ENCODE measurements around the gene RBBP8NL.

Gene RBBP8NL

DNA sequence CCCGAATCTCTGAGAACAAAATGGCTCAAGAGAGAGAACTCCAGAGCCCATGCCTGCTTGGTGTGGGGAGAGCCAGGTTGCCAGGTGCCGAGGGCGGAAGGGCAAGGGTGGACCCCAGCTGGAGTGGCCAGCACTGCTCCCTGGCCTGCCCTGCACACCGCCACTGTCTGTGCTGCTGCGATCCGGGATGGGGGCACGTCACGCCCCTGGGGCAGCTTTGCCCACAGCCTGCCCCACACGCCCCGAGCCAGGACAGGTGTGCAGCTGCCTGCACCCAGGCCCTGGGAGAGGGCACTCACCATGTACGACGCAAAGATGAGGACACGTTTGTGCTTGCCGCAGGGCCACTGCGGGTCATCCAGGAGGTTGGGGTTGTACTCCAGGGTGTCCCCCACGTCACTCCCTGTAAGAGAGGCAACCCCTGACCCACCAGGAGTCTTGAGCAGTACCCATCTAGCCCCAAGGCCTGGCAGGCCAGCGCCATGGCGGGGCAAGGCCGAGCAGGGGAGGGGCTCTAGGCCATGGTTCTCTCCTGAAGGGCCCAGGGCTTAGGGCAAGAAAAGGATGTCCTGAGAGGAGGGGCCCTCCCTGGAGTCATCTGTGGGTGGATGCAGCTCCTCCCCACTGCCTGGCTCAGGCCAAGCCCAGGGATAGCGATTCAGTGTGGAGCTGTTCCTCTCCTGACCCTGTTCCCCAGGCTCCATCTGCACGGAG, 34.6 kb downstream of the RBBP8NL start:
- Histone ChIP-seq H3K36me3 (ENCODE audit: control insufficient read depth, insufficient read depth, low read length) (peaks cover 33% of the 10 kb centered on the region), H3K9me3 (ENCODE audit: control insufficient read depth, low read length) (no peaks in the 10 kb centered on the region), H3K27ac (ENCODE audit: insufficient read depth, low read length, poor library complexity, severe bottlenecking) (no peak overlapping the region), H3K4me3 (ENCODE audit: insufficient read depth, low read depth, low read length, poor library complexity, severe bottlenecking) (no peak overlapping the region), H3K4me1 (ENCODE audit: control insufficient read depth, insufficient read depth, low read length, poor library complexity, severe bottlenecking) (peaks cover 5% of the 10 kb centered on the region), H3K27me3 (replicated peaks; ENCODE audit: control insufficient read depth, insufficient read depth, low read length, poor library complexity, severe bottlenecking) (no peaks in the 10 kb centered on the region)
- DNase-seq, result no peak

DNA sequence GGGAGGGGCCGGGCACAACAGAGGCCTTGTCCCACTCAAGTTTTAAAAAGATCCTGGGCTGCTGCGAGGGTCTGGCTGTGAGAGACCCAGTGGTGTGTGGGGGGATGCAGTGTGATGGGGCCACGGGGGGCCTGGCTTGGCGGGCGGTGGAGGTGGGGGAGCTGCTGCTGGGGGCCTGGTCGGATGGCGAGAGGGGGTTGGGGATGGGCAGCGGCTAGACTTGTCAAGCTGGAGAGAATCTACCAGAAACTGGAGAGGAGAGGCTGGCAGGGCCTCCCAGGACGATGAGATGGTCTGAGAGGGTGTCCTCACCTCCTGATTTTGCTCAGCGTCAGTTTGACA, 35.3 kb downstream of the RBBP8NL start:
- no peak for DNase-seq
- Histone ChIP-seq H3K4me1 (ENCODE audit: control insufficient read depth, insufficient read depth, low read length, poor library complexity, severe bottlenecking) (peaks cover 10% of the 10 kb centered on the region), H3K27me3 (replicated peaks; ENCODE audit: control insufficient read depth, insufficient read depth, low read length, poor library complexity, severe bottlenecking) (no peaks in the 10 kb centered on the region), H3K27ac (ENCODE audit: insufficient read depth, low read length, poor library complexity, severe bottlenecking) (no peak overlapping the region), H3K4me3 (ENCODE audit: insufficient read depth, low read depth, low read length, poor library complexity, severe bottlenecking) (no peak overlapping the region), H3K9me3 (ENCODE audit: control insufficient read depth, low read length) (no peaks in the 10 kb centered on the region), H3K36me3 (ENCODE audit: control insufficient read depth, insufficient read depth, low read length) (peaks cover 33% of the 10 kb centered on the region)

DNA sequence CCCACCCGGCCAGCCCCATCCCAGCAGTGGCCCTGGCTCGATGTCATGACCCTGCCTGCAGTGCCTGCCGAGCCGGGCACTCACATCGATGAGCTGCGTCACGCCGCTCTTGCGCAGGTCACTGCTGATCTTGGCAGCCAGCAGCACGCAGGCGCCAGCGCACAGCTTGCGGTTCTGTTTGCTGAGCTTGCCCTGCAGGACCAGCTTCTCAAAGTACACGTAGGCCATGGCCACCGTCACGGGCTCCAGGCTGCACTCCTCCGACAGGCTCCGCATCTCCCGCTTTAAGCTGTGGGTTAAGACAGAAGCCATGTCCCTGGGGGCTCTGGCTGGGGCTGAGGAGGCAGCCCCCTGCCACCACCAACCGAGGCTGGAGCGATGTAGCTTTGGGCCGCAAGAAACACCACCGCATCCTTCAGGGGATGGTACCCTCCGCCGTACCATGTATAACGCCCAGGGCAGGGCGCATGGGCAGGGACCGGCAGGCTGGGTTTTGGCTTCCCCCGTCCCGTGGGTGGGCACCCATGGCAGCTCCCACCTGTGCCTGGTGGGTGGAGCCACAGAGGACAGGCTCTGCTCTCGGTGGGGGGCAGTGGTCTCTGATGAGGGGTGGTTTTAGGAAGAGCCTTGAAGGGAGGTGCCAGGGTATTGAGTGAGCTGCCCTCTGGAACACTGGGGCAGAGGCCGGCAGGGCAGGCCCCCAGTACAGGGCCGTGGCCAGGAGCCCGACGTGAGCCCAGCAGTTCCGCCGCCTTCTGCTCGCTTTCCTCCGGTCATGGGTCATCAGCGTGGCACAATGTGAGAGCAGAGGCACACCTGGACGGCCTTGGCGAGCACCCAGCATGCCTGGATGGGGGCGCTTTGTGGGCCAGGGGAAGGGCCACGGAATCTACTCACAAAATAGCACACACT, 35.9 kb downstream of the RBBP8NL start:
- H3K4me1 ChIP-seq (ENCODE audit: control insufficient read depth, insufficient read depth, low read length, poor library complexity, severe bottlenecking), result peaks cover 11% of the 10 kb centered on the region

DNA sequence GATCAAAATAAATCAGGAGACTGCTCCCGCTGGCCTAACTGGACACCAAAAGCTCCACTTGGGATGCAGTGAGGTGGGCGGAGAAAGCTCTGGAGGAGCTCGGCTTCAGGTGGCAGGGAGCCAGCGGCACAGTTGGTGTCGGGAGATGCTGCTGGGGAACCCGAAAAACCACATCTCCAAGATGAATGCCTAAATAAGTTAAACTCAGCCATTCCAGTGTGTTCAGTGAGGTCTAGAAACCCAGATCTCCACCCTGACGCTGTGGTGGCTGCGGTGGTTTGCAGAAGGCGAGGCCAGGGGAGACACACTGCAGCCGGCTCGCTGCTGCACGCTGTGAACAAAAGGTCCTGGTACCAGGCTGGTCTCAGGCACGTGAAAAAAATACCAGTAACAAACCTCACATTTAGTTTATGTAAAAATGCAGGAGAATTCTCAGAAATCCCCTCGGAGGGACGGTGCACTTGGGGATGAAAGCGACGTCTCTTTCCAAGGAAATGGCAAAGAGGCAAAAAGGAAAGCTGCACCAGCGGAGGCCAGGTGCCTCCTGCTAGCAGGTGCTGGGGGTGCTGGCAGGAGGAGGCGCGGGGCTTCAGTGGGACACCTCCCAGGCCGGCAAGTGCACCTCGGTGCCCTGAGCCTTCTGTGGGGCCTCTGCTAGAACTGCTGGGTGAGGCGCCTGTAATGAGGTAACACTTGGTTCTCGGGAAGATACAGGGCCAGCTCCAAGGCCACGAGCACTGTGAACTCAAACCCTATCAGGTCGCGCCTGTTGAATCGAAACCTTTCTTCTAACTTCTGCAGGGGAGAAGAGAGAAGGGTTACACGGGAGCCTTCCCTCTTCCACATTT, 36.8 kb downstream of the RBBP8NL start:
- Histone ChIP-seq H3K27ac (ENCODE audit: insufficient read depth, low read length, poor library complexity, severe bottlenecking) (no peak overlapping the region), H3K36me3 (ENCODE audit: control insufficient read depth, insufficient read depth, low read length) (peaks cover 33% of the 10 kb centered on the region), H3K27me3 (replicated peaks; ENCODE audit: control insufficient read depth, insufficient read depth, low read length, poor library complexity, severe bottlenecking) (no peaks in the 10 kb centered on the region), H3K4me3 (ENCODE audit: insufficient read depth, low read depth, low read length, poor library complexity, severe bottlenecking) (no peak overlapping the region), H3K4me1 (ENCODE audit: control insufficient read depth, insufficient read depth, low read length, poor library complexity, severe bottlenecking) (peaks cover 19% of the 10 kb centered on the region), H3K9me3 (ENCODE audit: control insufficient read depth, low read length) (no peaks in the 10 kb centered on the region)
- no peak for DNase-seq

More for the DNA sequence above, 35.9 kb downstream of the RBBP8NL start:
- H3K27me3 ChIP-seq (replicated peaks; ENCODE audit: control insufficient read depth, insufficient read depth, low read length, poor library complexity, severe bottlenecking), result no peaks in the 10 kb centered on the region
- no peak overlapping the region for H3K4me3 ChIP-seq (ENCODE audit: insufficient read depth, low read depth, low read length, poor library complexity, severe bottlenecking)
- peaks cover 33% of the 10 kb centered on the region for H3K36me3 ChIP-seq (ENCODE audit: control insufficient read depth, insufficient read depth, low read length)
- no peaks in the 10 kb centered on the region for H3K9me3 ChIP-seq (ENCODE audit: control insufficient read depth, low read length)
- H3K27ac ChIP-seq (ENCODE audit: insufficient read depth, low read length, poor library complexity, severe bottlenecking), result no peak overlapping the region
- DNase-seq, result no peak

DNA sequence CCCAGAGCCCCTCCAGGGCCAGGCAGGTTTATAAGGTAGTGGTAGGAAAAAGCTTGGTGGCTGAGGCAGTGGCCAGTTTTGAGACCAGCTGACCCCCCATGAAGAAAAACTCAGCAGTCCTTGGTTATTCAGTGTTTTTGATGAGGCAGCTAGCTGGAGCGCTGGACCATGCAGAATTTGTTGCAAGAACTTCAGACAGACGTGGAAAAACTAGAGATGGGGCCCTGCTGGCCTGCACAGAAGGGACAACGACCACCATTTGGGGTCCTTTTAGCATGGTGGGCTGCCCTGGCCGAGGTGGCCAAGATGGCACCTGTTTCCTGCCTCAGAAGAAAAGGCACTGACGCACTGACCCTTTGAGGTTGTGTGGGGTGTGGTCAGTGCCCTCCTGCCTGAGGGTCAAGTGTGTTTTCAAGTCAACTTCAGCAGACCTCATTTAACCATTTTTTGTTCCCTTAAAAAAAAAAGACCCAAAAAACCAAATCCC, 37.7 kb downstream of the RBBP8NL start:
- Histone ChIP-seq H3K4me1 (ENCODE audit: control insufficient read depth, insufficient read depth, low read length, poor library complexity, severe bottlenecking) (peaks cover 19% of the 10 kb centered on the region), H3K36me3 (ENCODE audit: control insufficient read depth, insufficient read depth, low read length) (peaks cover 33% of the 10 kb centered on the region), H3K27me3 (replicated peaks; ENCODE audit: control insufficient read depth, insufficient read depth, low read length, poor library complexity, severe bottlenecking) (no peaks in the 10 kb centered on the region), H3K4me3 (ENCODE audit: insufficient read depth, low read depth, low read length, poor library complexity, severe bottlenecking) (no peak overlapping the region), H3K9me3 (ENCODE audit: control insufficient read depth, low read length) (no peaks in the 10 kb centered on the region), H3K27ac (ENCODE audit: insufficient read depth, low read length, poor library complexity, severe bottlenecking) (no peak overlapping the region)
- DNase-seq, result no peak

DNA sequence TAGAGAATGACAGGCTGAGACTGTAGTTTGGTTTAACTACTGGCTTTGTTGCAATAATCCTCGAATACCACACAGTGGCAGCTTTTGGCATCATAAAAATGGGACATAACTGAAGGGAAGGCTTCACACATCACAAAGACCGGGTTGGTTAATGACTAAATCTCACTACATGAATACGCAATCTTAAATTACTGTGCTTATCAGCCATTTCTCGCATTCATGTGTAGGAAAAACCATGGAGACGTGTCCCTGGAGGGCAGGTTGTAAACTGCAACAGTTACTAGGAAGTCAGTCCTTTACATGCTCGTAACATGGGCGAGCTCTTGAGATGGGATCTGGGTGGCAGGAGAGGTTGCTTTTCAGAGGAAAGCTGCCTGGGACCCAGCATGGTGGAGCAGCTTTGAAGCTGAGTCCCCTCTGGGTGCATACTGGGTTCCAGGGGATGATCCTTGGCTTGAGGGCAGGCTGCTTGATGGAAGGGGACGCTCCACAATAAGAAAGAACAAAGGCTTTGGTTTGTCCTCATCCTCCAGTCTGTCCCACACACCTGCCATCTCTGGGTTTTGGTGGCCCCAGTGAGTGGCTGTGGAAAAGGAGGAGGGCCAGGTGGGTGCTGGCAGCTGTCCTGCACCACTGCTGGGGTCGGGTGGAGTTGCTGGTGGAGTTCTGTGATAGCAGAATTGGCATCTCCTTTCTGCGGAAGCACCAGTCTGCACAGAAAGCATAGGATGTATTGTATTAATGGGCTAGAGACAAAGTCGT, 38.3 kb downstream of the RBBP8NL start:
- no peak for DNase-seq
- H3K36me3 ChIP-seq (ENCODE audit: control insufficient read depth, insufficient read depth, low read length), result peaks cover 30% of the 10 kb centered on the region
- no peaks in the 10 kb centered on the region for H3K27me3 ChIP-seq (replicated peaks; ENCODE audit: control insufficient read depth, insufficient read depth, low read length, poor library complexity, severe bottlenecking)
- peaks cover 19% of the 10 kb centered on the region for H3K4me1 ChIP-seq (ENCODE audit: control insufficient read depth, insufficient read depth, low read length, poor library complexity, severe bottlenecking)
- H3K4me3 ChIP-seq (ENCODE audit: insufficient read depth, low read depth, low read length, poor library complexity, severe bottlenecking), result no peak overlapping the region
- no peaks in the 10 kb centered on the region for H3K9me3 ChIP-seq (ENCODE audit: control insufficient read depth, low read length)
- H3K27ac ChIP-seq (ENCODE audit: insufficient read depth, low read length, poor library complexity, severe bottlenecking), result no peak overlapping the region

DNA sequence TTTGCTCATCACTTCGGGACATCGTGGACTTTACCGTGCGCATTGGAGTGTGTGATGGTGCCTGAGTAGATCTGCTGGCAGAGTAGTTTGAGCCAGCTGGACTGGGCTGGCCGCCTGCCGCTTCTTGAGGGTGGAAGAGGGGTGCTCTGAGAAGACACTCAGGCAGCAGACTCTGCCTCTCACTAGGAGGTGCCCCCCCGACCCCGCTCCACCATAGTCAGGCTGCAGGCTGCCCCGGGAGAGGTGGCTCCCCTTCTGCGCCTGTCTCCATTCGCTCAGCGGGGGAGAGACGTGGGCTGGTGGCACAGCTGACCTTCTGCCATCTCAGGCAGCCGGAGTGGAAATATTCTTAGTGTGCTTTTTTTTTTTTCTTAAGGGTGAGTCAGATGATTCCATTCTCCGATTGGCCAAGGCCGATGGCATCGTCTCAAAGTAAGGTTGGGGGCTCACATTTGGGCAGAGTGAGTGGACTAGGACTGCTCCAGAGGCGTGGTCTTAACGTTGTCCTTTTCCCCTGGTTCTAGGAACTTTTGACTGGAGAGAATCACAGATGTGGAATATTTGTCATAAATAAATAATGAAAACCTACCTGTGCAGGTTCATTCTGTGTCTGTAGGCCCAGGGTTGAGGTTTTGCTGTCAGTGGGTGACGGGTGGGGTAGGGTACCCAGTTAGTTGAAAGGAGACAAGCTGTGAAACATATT, 39.3 kb downstream of the RBBP8NL start:
- DNase-seq, result no peak
- Histone ChIP-seq H3K4me1 (ENCODE audit: control insufficient read depth, insufficient read depth, low read length, poor library complexity, severe bottlenecking) (peaks cover 19% of the 10 kb centered on the region), H3K36me3 (ENCODE audit: control insufficient read depth, insufficient read depth, low read length) (peaks cover 21% of the 10 kb centered on the region), H3K27me3 (replicated peaks; ENCODE audit: control insufficient read depth, insufficient read depth, low read length, poor library complexity, severe bottlenecking) (no peaks in the 10 kb centered on the region), H3K27ac (ENCODE audit: insufficient read depth, low read length, poor library complexity, severe bottlenecking) (no peak overlapping the region), H3K9me3 (ENCODE audit: control insufficient read depth, low read length) (no peaks in the 10 kb centered on the region), H3K4me3 (ENCODE audit: insufficient read depth, low read depth, low read length, poor library complexity, severe bottlenecking) (peak overlapping the region; percentile 87)

DNA sequence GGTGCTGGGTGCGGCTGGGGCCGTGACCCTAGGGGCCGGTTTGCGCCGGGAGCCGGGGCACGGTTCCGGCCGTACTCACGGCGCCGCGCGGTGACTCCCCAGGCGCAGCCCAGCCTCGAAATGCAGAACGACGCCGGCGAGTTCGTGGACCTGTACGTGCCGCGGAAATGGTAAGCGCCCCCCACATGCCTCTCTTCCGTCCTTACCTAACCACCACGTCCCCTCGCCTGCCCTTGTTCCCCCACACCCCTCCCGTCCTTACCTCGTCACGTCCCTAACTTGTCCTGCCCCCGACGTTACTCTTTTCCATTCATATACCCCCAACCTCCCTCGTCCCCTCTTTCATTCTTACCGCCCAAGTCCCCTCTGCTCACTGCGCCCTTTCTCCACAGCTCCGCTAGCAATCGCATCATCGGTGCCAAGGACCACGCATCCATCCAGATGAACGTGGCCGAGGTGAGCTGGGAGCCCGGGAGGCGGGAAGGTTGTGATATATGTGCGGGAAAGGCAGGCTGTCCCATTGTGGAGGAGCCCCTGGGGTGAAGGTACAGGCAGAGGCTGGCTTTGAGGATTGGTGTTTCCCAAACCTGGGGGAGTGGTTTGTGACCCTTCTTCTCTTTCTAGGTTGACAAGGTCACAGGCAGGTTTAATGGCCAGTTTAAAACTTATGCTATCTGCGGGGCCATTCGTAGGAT, 40.0 kb downstream of the RBBP8NL start:
- Histone ChIP-seq H3K27me3 (replicated peaks; ENCODE audit: control insufficient read depth, insufficient read depth, low read length, poor library complexity, severe bottlenecking) (no peaks in the 10 kb centered on the region), H3K9me3 (ENCODE audit: control insufficient read depth, low read length) (no peaks in the 10 kb centered on the region), H3K36me3 (ENCODE audit: control insufficient read depth, insufficient read depth, low read length) (peaks cover 14% of the 10 kb centered on the region), H3K27ac (ENCODE audit: insufficient read depth, low read length, poor library complexity, severe bottlenecking) (peak overlapping the region; percentile 94), H3K4me3 (ENCODE audit: insufficient read depth, low read depth, low read length, poor library complexity, severe bottlenecking) (peak overlapping the region; percentile 87), H3K4me1 (ENCODE audit: control insufficient read depth, insufficient read depth, low read length, poor library complexity, severe bottlenecking) (peaks cover 19% of the 10 kb centered on the region)
- DNase-seq, result no peak
